Activated T-cell treated with anti-CD3 and anti-CD28 coated beads for 4 hours (primary cell): ENCODE data around the gene PSENEN.

ENCODE experiments used
- DNase-seq: peaks from one replicate; pipeline ENCODE4 v3.0.0-alpha.2; 2020

Gene PSENEN, protein sequence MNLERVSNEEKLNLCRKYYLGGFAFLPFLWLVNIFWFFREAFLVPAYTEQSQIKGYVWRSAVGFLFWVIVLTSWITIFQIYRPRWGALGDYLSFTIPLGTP

DNA sequence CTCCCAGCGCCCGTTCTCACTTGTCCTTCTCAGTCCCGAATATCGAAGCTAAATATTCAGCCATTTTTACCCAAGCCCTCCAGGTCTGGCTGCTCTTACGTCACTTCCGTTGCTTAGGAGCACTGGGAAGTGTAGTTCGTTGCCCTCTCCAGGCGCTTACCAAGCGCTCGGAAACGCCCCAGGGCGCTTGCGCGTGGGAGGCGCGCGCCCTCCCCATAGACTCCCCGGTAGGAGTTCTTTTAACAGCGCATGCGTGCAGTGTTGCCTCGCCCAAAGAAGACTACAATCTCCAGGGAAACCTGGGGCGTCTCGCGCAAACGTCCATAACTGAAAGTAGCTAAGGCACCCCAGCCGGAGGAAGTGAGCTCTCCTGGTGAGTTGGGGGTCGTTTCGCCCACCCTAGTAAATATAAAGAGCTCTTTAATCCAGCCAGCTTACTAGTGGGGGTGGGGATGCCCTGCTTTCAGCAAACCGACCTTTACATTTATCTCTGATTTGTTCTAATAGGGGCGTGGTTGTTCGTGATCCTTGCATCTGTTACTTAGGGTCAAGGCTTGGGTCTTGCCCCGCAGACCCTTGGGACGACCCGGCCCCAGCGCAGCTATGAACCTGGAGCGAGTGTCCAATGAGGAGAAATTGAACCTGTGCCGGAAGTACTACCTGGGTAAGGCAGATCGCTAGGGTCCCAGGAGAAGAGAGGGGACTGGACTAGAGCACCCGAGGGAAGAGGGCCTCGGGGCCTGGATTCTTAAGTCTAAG lies at the start of gene PSENEN, which contains the start of gene U2AF1L4:
Gene PSENEN, plus strand, starts transcription at position 324 of the 759 bp plus-strand sequence. Its CDS starts 280 bp downstream, at position 604.
Gene U2AF1L4, minus strand, starts transcription at position 91 of the 759 bp plus-strand sequence. Its CDS starts 27 bp downstream, at position 64.
- DNase-seq: peak; percentile 91

DNA sequence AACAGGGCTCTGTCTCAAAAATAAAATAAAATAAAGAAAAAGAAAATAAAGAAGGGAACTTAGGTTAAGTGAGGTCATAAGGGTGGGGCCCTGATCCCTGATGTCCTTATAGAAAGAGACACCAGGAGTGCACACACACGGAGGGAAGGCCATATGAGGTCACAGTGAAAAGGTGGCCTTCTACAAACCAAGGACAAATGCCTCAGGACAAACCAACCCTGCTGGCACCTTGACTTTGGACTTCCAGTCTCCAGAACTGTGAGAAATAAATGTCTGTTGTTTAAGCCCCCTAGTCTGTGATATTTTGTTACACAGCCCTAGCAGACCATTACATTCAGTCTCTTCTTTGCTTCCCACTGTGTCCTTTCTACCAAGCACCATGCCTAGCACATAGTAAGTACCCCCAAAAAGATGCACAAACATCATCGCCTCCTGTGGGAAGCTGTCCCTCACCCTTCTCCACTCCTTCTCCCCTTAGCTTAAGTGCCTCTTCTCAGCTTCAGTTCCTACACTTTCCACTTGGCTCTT lies 49.5 kb upstream of the PSENEN start:
- no peak for DNase-seq

DNA sequence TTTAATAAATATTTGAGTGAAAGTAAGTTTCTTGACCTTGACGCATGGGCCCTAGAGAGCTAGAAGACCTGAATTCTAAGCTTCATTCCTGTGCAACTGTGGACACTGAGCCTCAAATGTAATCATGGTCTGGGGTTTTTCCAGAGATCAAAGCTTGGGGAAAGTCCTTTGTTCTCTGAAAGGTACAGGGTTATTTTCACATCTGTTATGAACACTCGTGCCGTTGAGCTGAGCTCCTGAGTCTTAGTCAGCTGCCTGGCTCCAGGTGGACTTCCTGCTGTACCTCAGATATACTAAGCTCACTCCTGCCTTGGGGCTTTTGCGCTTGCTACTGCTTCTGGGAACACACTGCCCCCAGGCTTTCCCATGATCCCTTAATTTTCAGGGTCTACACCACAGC lies 48.6 kb upstream of the PSENEN start:
- DNase-seq: no peak

DNA sequence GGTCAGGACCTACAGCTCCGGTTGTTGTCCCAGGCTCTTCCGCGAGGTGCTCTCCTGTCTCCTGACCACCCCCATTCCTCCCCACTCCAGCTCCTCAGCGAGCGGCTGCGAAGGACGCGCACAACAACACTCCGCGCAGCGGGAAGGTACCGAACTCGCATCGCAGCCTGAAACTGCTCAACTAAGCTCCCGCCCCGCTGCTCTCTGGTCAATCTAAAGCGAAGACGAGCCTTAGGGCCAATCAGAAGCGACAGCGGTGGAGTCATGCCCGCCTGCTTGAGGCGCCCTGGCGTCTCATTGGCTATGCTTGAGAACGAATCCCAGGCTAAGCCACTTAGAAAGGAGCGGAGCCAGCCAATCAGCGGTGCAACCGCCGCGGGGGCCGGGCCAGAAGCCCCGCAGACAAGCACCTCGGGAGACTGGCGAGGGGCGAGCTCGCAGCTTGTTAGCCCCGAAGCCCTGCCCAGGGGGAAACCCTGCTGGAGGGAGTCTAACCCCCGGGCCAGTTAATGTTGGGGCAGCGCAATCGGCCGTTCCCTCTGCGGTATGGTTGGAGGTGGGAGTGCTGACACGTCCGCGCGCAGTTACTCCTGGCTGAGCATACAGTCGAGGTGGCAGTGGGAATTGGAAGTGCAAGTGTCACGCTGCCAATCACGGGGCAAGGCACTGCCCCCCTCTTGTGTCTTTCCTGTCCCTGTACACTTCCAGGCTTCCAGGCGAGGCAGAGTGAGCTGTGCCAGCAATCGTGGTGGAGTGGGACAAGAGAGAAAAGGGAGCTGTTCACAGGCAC lies 43.0 kb upstream of the PSENEN start:
- DNase-seq: peak; percentile 87

DNA sequence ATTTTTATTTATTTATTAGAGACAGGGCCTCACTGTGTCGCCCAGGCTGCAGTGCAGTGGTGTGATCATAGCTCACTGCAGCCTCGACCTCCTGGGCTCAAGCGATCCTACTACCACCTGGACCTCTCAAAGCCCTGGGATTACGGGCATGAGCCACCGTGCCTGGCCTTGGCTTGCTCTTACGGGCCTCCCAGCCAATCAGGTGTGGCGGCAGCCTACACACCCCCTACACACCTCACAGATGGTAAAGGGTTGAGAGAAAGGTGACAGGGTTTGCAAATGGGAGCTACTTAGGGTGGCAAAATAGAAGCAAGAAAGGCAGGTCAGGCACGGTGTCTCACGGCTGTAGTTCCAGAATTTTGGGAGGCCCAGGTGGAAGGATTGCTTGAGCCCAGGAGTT lies 42.1 kb upstream of the PSENEN start:
- no peak for DNase-seq

DNA sequence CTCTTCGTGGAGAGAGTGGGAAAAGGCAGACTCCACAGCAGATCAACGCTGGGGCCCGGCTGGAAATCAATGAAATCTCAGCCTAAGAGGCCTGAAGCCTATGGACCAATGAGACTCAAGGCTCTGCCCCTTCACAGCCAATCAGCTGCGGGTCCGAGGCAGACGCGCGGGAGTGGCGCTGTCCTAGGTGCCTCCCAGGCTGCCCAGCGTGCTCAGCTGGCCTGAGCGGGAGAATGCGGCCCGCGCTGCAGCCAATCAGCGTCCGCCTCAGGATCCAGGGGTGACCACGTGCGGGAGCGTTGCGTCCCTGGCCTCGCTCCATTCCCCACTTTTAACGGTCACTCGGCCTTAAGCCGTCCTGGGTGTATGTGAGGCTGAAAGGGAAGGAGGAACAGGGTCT lies 41.2 kb upstream of the PSENEN start, which contains the start of gene ZBTB32:
Gene ZBTB32, plus strand, starts transcription at position 341 of the 400 bp plus-strand sequence. CDS start 10,069 bp downstream, outside the sequence.
- no peak for DNase-seq

DNA sequence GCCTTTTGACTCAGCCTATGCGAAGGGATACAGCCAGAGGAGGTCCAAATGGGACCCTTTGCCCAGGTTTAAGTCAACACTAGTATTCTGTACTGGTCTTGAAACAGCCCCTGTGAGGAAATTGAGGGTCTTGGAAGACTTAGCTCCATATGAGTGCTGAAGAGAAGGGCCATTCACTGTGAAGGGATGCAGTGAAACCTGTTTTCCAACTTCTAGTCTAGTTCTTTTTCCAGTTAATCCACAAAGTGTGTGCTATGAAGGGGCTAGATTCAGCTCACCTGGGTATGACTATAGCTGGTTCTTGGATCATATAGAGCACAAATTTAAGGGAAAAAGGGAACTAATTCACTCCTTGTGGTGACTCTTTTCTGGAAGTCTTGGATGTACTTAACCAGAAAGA lies 37.1 kb upstream of the PSENEN start:
- no peak for DNase-seq

DNA sequence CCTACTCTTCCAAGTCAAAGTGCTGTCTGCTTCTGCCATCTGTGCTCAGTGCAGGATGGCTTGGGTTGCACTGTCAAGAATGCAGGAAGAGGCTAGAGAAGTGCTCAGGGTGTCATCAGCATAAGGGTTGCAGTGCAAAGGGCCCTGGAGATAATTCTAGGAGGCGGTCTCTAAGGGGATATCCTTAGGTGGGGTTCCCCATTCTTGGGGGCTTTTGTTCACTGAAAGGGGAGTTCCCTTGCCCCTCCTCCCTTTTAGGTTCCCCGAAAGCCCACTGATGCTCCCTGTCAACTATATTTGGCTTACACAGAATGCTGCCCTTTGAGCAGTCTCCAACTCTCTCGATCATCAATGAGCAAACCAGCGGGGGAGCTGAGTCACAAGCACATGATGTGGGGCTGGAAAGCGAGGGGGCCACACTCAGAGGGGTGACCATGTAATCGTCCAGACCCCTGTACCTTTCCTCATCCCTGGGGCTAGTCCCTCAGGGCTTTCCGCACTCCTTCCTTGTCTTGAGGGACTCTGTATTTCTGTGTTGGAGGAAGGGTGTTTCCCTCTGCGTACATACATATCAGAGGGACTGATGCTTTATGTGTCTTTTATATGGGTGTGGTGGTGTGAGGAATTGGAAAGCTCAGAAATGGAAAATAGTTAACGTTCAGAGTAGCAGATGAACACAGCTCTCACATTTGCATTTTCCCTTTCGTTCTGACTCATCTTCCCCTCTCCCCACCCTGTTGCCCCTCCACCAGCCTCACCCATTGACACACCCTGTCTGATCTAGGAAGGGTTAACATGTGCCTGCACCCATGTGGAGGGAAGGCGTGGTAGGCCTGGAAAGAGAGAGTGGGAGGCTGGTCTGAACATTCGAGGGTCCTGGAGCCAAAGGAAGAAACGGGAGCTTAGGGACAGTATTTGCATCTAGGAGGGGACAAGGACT lies 34.4 kb upstream of the PSENEN start:
- peak; percentile 43 for DNase-seq

DNA sequence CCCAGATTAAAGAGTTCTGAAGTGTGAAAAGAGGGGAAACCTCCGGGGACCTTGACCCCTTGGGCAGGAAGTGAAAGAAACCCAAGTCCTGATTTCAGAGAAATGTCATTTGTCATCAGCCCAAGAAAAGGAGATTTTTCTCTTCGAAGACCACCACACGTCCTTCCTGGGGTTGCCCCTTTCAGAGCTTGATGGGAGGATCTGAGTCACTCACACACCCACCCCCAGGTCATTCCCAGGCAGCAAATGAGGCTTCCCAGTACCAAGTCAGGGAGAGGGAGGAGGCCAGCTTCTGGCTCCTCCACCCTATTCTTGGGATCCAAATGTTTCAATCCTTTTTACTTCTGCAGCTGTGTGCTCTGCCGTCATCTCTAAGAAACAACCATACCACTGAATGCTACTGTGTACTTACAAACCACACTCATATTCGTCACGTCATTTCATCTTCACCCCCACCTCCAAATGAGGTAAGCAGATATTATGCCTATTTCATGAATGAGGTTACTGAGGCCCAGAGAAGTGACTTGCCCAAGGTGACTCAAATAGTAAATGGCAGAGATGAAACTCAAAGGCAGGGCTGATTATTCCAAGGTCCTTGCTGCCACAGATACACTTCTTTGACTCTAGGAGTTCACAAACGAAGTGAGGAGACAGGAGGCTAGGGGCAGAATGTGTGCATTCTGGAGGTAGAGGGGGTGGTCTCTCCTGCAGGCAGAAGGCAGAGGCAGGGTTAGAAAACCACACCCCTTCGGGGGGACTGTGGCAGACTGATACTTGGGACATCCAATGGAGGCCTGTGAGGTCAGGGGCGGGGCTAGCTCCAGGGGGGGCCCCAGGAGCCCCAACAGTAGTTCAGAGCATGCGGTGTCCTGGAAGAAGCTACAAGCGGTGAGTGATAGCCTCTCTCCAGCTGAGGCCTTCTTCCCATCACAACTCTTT lies 32.6 kb upstream of the PSENEN start:
- DNase-seq: no peak

DNA sequence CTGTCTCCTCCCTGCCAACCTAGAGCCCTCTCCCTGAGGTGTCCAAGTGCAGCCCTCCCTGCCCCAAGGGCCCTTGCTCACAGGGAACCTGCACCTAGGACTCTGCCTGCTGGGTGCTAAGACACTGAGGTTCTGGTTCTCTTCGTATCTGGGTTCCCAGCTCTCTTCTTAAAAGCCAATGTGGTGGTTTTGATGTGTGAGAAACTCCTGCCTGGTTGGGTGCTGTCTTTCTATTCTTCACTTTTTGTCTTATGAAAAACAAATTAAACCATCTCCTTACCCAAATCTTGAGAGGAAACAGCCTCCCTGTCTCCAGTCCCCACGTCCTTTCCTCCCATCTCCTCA lies 32.0 kb upstream of the PSENEN start:
- no peak for DNase-seq

DNA sequence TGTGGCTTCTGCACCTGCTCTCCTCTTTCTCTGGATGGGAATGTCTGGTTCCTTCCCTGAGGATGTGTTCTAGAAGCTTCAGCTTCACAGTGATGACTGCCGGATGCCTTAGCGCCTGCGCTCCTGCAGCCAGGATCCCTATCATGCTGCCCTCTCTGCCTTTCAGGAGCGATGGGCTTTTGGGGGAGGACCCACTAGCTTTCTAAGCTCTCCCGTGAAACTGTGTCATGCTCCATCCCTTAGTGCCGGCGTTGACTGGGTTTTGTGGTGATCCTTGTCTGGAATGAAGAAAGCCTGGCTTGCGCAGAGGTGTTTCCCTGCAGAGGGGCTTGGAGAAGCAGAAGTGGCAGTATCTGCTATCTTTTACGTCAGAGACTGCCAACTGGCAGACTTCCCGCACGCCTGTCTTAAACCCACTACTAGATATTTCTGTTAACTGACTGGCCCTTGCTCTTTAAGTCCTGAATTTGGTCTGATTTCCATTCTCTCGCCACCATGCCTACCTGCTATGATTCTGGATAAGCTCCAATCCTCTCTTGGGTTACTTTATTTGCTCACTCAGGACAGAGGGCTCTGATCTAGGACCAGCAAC lies 31.5 kb upstream of the PSENEN start:
- DNase-seq: no peak

DNA sequence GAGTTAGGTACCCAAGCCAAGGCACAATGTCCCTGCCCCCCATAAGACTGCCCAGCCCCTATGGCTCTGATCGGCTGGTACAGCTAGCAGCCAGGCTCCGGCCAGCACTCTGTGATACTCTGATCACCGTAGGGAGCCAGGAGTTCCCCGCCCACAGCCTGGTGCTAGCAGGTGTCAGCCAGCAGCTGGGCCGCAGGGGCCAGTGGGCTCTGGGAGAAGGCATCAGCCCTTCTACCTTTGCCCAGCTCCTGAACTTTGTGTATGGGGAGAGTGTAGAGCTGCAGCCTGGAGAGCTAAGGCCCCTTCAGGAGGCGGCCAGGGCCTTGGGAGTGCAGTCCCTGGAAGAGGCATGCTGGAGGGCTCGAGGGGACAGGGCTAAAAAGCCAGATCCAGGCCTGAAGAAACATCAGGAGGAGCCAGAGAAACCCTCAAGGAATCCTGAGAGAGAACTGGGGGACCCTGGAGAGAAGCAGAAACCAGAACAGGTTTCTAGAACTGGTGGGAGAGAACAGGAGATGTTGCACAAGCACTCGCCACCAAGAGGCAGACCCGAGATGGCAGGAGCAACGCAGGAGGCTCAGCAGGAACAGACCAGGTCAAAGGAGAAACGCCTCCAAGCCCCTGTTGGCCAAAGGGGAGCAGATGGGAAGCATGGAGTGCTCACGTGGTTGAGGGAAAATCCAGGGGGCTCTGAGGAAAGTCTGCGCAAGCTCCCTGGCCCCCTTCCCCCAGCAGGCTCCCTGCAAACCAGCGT lies 30.7 kb upstream of the PSENEN start:
- DNase-seq: no peak

DNA sequence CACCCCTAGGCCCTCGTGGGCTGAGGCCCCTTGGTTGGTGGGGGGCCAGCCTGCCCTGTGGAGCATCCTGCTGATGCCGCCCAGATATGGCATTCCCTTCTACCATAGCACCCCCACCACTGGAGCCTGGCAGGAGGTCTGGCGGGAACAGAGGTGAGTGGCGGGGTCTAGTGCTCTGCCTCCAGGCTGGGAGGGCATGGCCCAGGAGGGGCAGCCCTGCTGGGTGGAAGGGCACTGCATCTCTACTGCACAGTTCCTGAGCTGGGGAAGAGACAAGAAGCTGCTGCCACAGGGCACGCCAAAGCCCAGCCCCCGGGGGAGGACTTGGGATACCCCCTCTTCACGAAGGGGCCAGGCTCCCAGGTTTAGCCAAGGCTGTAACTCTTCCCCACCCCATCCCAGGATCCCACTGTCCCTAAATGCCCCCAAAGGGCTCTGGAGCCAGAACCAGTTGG lies 30.1 kb upstream of the PSENEN start:
- DNase-seq: no peak

DNA sequence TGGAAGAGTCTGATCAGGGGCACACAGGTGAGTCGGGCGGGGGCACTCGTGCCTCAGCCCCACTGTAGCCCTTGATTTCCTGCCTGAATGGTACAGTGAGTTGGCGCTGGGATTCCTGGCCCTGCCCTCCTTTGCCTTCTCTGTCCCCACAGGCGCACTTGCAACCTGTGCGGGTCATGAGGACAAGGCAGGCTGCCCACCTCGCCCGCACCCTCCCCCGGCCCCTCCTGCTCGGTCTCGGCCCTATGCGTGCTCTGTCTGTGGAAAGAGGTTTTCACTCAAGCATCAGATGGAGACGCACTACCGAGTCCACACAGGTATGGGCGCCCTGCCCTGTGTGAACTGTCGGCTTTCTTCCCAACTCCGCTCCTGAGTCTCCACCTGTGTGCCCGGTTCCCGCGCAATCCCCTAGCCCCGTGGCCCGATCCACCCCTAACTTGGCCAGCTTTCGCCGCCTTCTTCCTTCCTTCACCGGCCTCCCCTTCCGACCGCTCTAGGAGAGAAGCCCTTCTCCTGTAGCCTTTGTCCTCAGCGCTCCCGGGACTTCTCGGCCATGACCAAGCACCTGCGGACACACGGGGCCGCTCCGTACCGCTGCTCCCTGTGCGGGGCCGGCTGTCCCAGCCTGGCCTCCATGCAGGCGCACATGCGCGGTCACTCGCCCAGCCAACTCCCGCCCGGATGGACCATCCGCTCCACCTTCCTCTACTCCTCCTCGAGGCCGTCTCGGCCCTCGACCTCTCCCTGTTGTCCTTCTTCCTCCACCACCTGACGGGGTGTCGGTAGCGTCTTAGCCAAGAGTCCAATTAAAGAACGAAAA lies 29.3 kb upstream of the PSENEN start:
- no peak for DNase-seq

DNA sequence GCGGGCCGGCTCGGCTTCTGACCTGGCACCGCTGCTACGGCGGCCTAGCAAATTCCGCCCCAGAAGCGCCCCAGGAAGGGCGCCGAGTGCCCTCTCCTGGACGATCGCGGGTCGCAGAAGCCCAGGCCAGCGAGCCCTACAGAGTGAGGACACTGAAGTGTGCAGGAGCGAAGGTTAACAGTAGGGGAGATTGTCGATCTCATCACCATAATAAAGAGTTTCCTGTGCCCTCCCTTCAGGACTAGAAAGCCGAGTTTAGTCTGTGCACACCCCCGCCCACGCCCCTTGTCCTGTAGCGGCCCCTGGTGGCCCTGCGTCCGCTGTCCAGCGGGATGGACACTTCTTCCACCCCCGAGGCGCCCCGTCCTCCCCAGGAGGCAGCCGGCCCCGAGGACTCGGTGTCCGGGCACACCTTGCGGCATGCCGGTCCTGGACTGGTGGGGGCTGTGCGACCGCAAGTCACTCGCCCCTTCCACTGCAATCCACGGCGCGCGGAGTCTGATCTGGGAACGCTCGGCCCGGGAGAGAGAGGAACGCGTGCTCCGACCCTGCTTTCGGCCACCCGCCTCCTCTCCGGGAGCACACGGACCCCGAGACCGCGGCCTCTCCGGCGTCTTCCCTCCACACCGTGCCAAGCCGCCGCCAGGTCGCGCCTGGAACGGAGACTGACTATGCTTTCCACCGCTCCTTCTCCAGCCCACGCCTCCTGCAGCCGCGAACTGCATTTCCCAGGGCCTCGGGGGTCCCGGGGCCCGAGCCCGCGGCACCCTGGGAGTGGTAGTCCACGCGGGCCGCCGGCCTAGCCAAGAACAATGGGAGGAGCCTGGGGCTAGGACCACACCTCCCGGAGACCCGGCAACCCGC lies 28.4 kb upstream of the PSENEN start:
- peak; percentile 91 for DNase-seq

DNA sequence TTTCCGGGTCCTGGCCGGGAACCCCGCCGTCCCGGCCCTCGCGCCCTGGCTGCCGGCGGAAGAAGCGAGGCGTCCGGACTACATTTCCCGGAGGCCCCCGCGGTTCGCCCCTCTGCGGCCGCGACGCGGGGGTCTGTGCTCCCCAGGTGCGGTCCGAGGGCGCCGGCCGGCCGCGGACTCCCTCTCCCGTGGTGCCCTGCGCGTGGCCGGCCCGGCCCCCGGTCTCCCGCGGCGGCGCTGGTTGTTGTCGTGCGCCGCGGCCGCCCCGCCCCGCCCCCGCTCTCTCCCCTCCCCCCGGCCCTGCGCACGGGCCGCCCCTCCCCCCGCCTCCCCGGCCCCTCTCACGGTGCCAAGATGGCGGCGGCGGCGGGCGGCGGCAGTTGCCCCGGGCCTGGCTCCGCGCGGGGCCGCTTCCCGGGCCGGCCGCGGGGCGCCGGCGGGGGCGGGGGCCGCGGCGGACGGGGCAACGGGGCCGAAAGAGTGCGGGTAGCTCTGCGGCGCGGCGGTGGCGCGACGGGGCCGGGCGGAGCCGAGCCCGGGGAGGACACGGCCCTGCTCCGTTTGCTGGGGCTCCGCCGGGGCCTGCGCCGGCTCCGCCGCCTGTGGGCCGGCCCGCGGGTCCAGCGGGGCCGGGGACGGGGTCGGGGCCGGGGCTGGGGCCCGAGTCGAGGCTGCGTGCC lies 27.6 kb upstream of the PSENEN start, which contains the start of gene KMT2B:
Gene KMT2B, plus strand, starts transcription at position 339 of the 680 bp plus-strand sequence. Its CDS starts 16 bp downstream, at position 355.
- no peak for DNase-seq

DNA sequence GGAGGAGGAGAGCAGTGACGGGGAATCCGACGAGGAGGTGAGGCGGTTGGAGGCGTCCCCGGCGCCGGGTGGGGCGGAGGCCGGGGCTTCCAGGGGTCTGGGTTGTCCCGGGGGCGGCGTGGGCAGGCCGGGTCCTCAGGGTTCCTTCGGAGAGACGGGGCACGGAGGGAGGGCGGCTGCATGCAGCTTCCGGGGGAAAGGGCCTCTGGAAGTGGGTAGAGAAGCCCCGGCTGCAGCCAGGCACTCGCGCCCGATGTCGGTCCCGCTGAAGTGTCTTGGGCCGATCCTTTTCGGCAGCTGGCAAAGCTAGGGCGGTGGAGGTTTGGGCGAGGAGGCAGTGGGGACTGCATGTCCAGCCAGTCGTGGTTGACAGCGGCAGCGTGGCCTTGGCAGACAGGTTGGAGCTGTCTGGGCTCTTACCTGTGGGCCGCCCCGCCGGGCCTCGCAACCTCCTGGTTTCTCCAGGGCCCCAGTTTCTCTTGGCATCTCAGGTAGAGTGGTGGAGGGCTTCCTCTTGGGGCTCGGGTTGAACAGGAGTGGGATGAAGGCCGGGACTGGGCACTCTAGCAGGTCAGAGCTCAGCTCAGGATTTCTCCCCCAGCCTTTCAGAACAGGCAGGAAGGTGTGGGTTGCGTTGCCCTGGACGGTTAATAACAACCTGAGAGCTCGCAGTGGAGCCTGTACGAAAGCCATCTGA lies 27.0 kb upstream of the PSENEN start:
- peak; percentile 51 for DNase-seq
